ENCODE data around the gene C16orf92.
A peak's percentile ranks its signal among the peaks of the same experiment; 100 is the strongest.

C16orf92 gene

GRCh38 chr16:29999605-30000004, 23.4 kb upstream of the C16orf92 start:
- H3K4me3 ChIP-seq (ENCODE audit: low read length) = no peak overlapping the region
- H3K36me3 ChIP-seq (ENCODE audit: control insufficient read depth, insufficient read depth, low read length, severe bottlenecking) = peaks cover 3% of the 10 kb centered on the region
- no peak for DNase-seq (ENCODE audit: low read depth)
- H3K4me1 ChIP-seq (ENCODE audit: control insufficient read depth, insufficient read depth, low read length) = peaks cover 14% of the 10 kb centered on the region
- H3K9ac ChIP-seq (ENCODE audit: low read length) = no peak overlapping the region
- no peaks in the 10 kb centered on the region for H3K27me3 ChIP-seq (replicated peaks; ENCODE audit: control insufficient read depth, insufficient read depth, low read length)
- H3K9me3 ChIP-seq (ENCODE audit: control insufficient read depth, low read length) = no peaks in the 10 kb centered on the region

GRCh38 chr16:30000735-30001631, 22.0 kb upstream of the C16orf92 start:
- peaks cover 6% of the 10 kb centered on the region for H3K4me1 ChIP-seq (ENCODE audit: control insufficient read depth, insufficient read depth, low read length)
- no peak overlapping the region for H3K9ac ChIP-seq (ENCODE audit: low read length)
- H3K9me3 ChIP-seq (ENCODE audit: control insufficient read depth, low read length) = no peaks in the 10 kb centered on the region
- H3K4me3 ChIP-seq (ENCODE audit: low read length) = no peak overlapping the region
- no peaks in the 10 kb centered on the region for H3K27me3 ChIP-seq (replicated peaks; ENCODE audit: control insufficient read depth, insufficient read depth, low read length)
- peaks cover 3% of the 10 kb centered on the region for H3K36me3 ChIP-seq (ENCODE audit: control insufficient read depth, insufficient read depth, low read length, severe bottlenecking)
- no peak for DNase-seq (ENCODE audit: low read depth)

GRCh38 chr16:30002614-30003346, 20.2 kb upstream of the C16orf92 start:
- peaks cover 3% of the 10 kb centered on the region for H3K36me3 ChIP-seq (ENCODE audit: control insufficient read depth, insufficient read depth, low read length, severe bottlenecking)
- H3K4me3 ChIP-seq (ENCODE audit: low read length) = no peak overlapping the region
- peaks cover 3% of the 10 kb centered on the region for H3K27me3 ChIP-seq (replicated peaks; ENCODE audit: control insufficient read depth, insufficient read depth, low read length)
- no peak for DNase-seq (ENCODE audit: low read depth)
- H3K4me1 ChIP-seq (ENCODE audit: control insufficient read depth, insufficient read depth, low read length) = no peaks in the 10 kb centered on the region
- H3K9ac ChIP-seq (ENCODE audit: low read length) = no peak overlapping the region
- no peaks in the 10 kb centered on the region for H3K9me3 ChIP-seq (ENCODE audit: control insufficient read depth, low read length)

GRCh38 chr16:30003670-30004423, 19.2 kb upstream of the C16orf92 start:
- no peaks in the 10 kb centered on the region for H3K36me3 ChIP-seq (ENCODE audit: control insufficient read depth, insufficient read depth, low read length, severe bottlenecking)
- DNase-seq (ENCODE audit: low read depth) = no peak
- H3K4me3 ChIP-seq (ENCODE audit: low read length) = no peak overlapping the region

GRCh38 chr16:30004424-30004776, 18.6 kb upstream of the C16orf92 start:
- no peak overlapping the region for H3K9ac ChIP-seq (ENCODE audit: low read length)
- H3K4me3 ChIP-seq (ENCODE audit: low read length) = no peak overlapping the region
- no peaks in the 10 kb centered on the region for H3K4me1 ChIP-seq (ENCODE audit: control insufficient read depth, insufficient read depth, low read length)
- no peak for DNase-seq (ENCODE audit: low read depth)
- peaks cover 15% of the 10 kb centered on the region for H3K27me3 ChIP-seq (replicated peaks; ENCODE audit: control insufficient read depth, insufficient read depth, low read length)
- H3K9me3 ChIP-seq (ENCODE audit: control insufficient read depth, low read length) = no peaks in the 10 kb centered on the region
- no peaks in the 10 kb centered on the region for H3K36me3 ChIP-seq (ENCODE audit: control insufficient read depth, insufficient read depth, low read length, severe bottlenecking)

More at GRCh38 chr16:30003670-30004423, 19.2 kb upstream of the C16orf92 start:
- Histone ChIP-seq H3K4me1 (ENCODE audit: control insufficient read depth, insufficient read depth, low read length) (no peaks in the 10 kb centered on the region), H3K9ac (ENCODE audit: low read length) (no peak overlapping the region), H3K9me3 (ENCODE audit: control insufficient read depth, low read length) (no peaks in the 10 kb centered on the region), H3K27me3 (replicated peaks; ENCODE audit: control insufficient read depth, insufficient read depth, low read length) (peaks cover 9% of the 10 kb centered on the region)

GRCh38 chr16:30004811-30005242, 18.2 kb upstream of the C16orf92 start:
- H3K4me3 ChIP-seq (ENCODE audit: low read length) = no peak overlapping the region
- no peaks in the 10 kb centered on the region for H3K9me3 ChIP-seq (ENCODE audit: control insufficient read depth, low read length)
- DNase-seq (ENCODE audit: low read depth) = no peak
- no peaks in the 10 kb centered on the region for H3K4me1 ChIP-seq (ENCODE audit: control insufficient read depth, insufficient read depth, low read length)
- no peak overlapping the region for H3K9ac ChIP-seq (ENCODE audit: low read length)
- no peaks in the 10 kb centered on the region for H3K36me3 ChIP-seq (ENCODE audit: control insufficient read depth, insufficient read depth, low read length, severe bottlenecking)
- H3K27me3 ChIP-seq (replicated peaks; ENCODE audit: control insufficient read depth, insufficient read depth, low read length) = peaks cover 16% of the 10 kb centered on the region

GRCh38 chr16:30005341-30006094, 17.5 kb upstream of the C16orf92 start:
- peak; percentile 69 for DNase-seq (ENCODE audit: low read depth)
- Histone ChIP-seq H3K9ac (ENCODE audit: low read length) (no peak overlapping the region), H3K4me1 (ENCODE audit: control insufficient read depth, insufficient read depth, low read length) (peaks cover 3% of the 10 kb centered on the region), H3K4me3 (ENCODE audit: low read length) (no peak overlapping the region), H3K36me3 (ENCODE audit: control insufficient read depth, insufficient read depth, low read length, severe bottlenecking) (no peaks in the 10 kb centered on the region), H3K27me3 (replicated peaks; ENCODE audit: control insufficient read depth, insufficient read depth, low read length) (peaks cover 23% of the 10 kb centered on the region), H3K9me3 (ENCODE audit: control insufficient read depth, low read length) (no peaks in the 10 kb centered on the region)

GRCh38 chr16:30006095-30006473, 16.9 kb upstream of the C16orf92 start:
- DNase-seq (ENCODE audit: low read depth) = no peak
- H3K4me3 ChIP-seq (ENCODE audit: low read length) = no peak overlapping the region
- H3K4me1 ChIP-seq (ENCODE audit: control insufficient read depth, insufficient read depth, low read length) = peaks cover 5% of the 10 kb centered on the region
- H3K9ac ChIP-seq (ENCODE audit: low read length) = no peak overlapping the region
- peaks cover 24% of the 10 kb centered on the region for H3K27me3 ChIP-seq (replicated peaks; ENCODE audit: control insufficient read depth, insufficient read depth, low read length)
- H3K36me3 ChIP-seq (ENCODE audit: control insufficient read depth, insufficient read depth, low read length, severe bottlenecking) = no peaks in the 10 kb centered on the region
- no peaks in the 10 kb centered on the region for H3K9me3 ChIP-seq (ENCODE audit: control insufficient read depth, low read length)

- H3K27me3 ChIP-seq (replicated peaks; ENCODE audit: control insufficient read depth, insufficient read depth, low read length) = peaks cover 24% of the 10 kb centered on the region
- DNase-seq (ENCODE audit: low read depth) = no peak
Observed at GRCh38 chr16:30006659-30007377, 16.2 kb upstream of the C16orf92 start.

GRCh38 chr16:30007378-30007895, 15.6 kb upstream of the C16orf92 start:
- Histone ChIP-seq H3K36me3 (ENCODE audit: control insufficient read depth, insufficient read depth, low read length, severe bottlenecking) (no peaks in the 10 kb centered on the region), H3K9me3 (ENCODE audit: control insufficient read depth, low read length) (no peaks in the 10 kb centered on the region), H3K9ac (ENCODE audit: low read length) (no peak overlapping the region), H3K27me3 (replicated peaks; ENCODE audit: control insufficient read depth, insufficient read depth, low read length) (peaks cover 24% of the 10 kb centered on the region), H3K4me1 (ENCODE audit: control insufficient read depth, insufficient read depth, low read length) (peaks cover 9% of the 10 kb centered on the region), H3K4me3 (ENCODE audit: low read length) (no peak overlapping the region)
- DNase-seq (ENCODE audit: low read depth) = no peak

More at GRCh38 chr16:30006659-30007377, 16.2 kb upstream of the C16orf92 start:
- Histone ChIP-seq H3K4me3 (ENCODE audit: low read length) (no peak overlapping the region), H3K9me3 (ENCODE audit: control insufficient read depth, low read length) (no peaks in the 10 kb centered on the region), H3K9ac (ENCODE audit: low read length) (no peak overlapping the region), H3K36me3 (ENCODE audit: control insufficient read depth, insufficient read depth, low read length, severe bottlenecking) (no peaks in the 10 kb centered on the region), H3K4me1 (ENCODE audit: control insufficient read depth, insufficient read depth, low read length) (peaks cover 5% of the 10 kb centered on the region)
